ENCODE data around the gene TIMELESS.

Gene TIMELESS

GRCh38 chr12:56461235-56462159 lies 12.3 kb upstream of the TIMELESS start:
- no peak overlapping the region for H2AK5ac ChIP-seq (ENCODE audit: low read depth, low read length)
- DNase-seq (ENCODE audit: low spot score), result no peak
- no peaks in the 10 kb centered on the region for H3K9me3 ChIP-seq (replicated peaks in 1 of 2; ENCODE audit: control insufficient read depth in 2 of 2, insufficient read depth in 1 of 2, low read depth in 1 of 2, low read length in 2 of 2)
- no peaks in the 10 kb centered on the region for H3K27me3 ChIP-seq (ENCODE audit: control insufficient read depth in 3 of 3, insufficient read depth in 3 of 3, low read depth in 1 of 3, low read length in 3 of 3)
- peaks cover 11 to 15% of the 10 kb centered on the region in 2 donors for H3K4me1 ChIP-seq (ENCODE audit: control insufficient read depth in 2 of 2, insufficient read depth in 1 of 2, low read depth in 1 of 2, low read length in 2 of 2)
- H2BK12ac ChIP-seq (ENCODE audit: low read length), result no peak overlapping the region
- WGBS, 2 donors (ENCODE audit: extremely low coverage in 2 of 2, insufficient read length in 2 of 2, insufficient replicate concordance in 1 of 2), result no CpG with 5 or more reads among the region's 11 CpGs
- H3K4me2 ChIP-seq (ENCODE audit: insufficient read depth, low read length, poor library complexity, severe bottlenecking), result no peak overlapping the region
- H3K4me3 ChIP-seq (ENCODE audit: low read length in 2 of 2), result no peak overlapping the region
- H3K79me1 ChIP-seq (ENCODE audit: low read depth, low read length), result no peaks in the 10 kb centered on the region
- H4K91ac ChIP-seq (ENCODE audit: low read depth, low read length, poor library complexity), result no peak overlapping the region
- no peak overlapping the region for H2AFZ ChIP-seq (ENCODE audit: low read length)
- no peak overlapping the region for H3K23ac ChIP-seq (ENCODE audit: low read depth, low read length, poor library complexity)
- no peak overlapping the region for H4K8ac ChIP-seq (ENCODE audit: low read depth, low read length)
- H2BK15ac ChIP-seq (ENCODE audit: low read length), result no peak overlapping the region
- no peak overlapping the region for H2BK120ac ChIP-seq (ENCODE audit: low read depth, low read length)
- peak overlapping the region; percentile 70 for H3K18ac ChIP-seq (ENCODE audit: low read length)
- H2BK5ac ChIP-seq (ENCODE audit: low read length), result no peak overlapping the region
- no peak overlapping the region for H3K27ac ChIP-seq (replicated peaks; ENCODE audit: low read length)
- H3K9ac ChIP-seq (ENCODE audit: low read depth, low read length, poor library complexity), result no peak overlapping the region
- H3K36me3 ChIP-seq (replicated peaks in 1 of 2; ENCODE audit: control insufficient read depth in 2 of 2, insufficient read depth in 2 of 2, low read length in 2 of 2), result no peaks in the 10 kb centered on the region
- H3K4ac ChIP-seq (ENCODE audit: low read length), result no peak overlapping the region
- no peak overlapping the region for H3K14ac ChIP-seq (ENCODE audit: low read length)

- Histone ChIP-seq H3K4me2 (ENCODE audit: insufficient read depth, low read length, poor library complexity, severe bottlenecking) (no peak overlapping the region), H4K8ac (ENCODE audit: low read depth, low read length) (no peak overlapping the region), H3K79me1 (ENCODE audit: low read depth, low read length) (no peaks in the 10 kb centered on the region), H2BK15ac (ENCODE audit: low read length) (no peak overlapping the region), H2BK5ac (ENCODE audit: low read length) (no peak overlapping the region), H2AFZ (ENCODE audit: low read length) (no peak overlapping the region), H3K27me3 (ENCODE audit: control insufficient read depth in 3 of 3, insufficient read depth in 3 of 3, low read depth in 1 of 3, low read length in 3 of 3) (peaks cover 0 to 4% (median 0%) of the 10 kb centered on the region in 3 experiments), H3K36me3 (replicated peaks in 1 of 2; ENCODE audit: control insufficient read depth in 2 of 2, insufficient read depth in 2 of 2, low read length in 2 of 2) (no peaks in the 10 kb centered on the region), H3K4me3 (ENCODE audit: low read length in 2 of 2) (no peak overlapping the region), H2BK120ac (ENCODE audit: low read depth, low read length) (no peak overlapping the region), H3K4ac (ENCODE audit: low read length) (no peak overlapping the region), H3K4me1 (ENCODE audit: control insufficient read depth in 2 of 2, insufficient read depth in 1 of 2, low read depth in 1 of 2, low read length in 2 of 2) (peaks cover 6 to 16% of the 10 kb centered on the region in 2 donors), H2BK12ac (ENCODE audit: low read length) (no peak overlapping the region), H3K9me3 (replicated peaks in 1 of 2; ENCODE audit: control insufficient read depth in 2 of 2, insufficient read depth in 1 of 2, low read depth in 1 of 2, low read length in 2 of 2) (no peaks in the 10 kb centered on the region), H3K23ac (ENCODE audit: low read depth, low read length, poor library complexity) (no peak overlapping the region), H2AK5ac (ENCODE audit: low read depth, low read length) (no peak overlapping the region), H4K91ac (ENCODE audit: low read depth, low read length, poor library complexity) (no peak overlapping the region), H3K14ac (ENCODE audit: low read length) (no peak overlapping the region), H3K9ac (ENCODE audit: low read depth, low read length, poor library complexity) (no peak overlapping the region), H3K27ac (replicated peaks; ENCODE audit: low read length) (no peak overlapping the region), H3K18ac (ENCODE audit: low read length) (no peak overlapping the region)
- no peak for DNase-seq (ENCODE audit: low spot score)
- whole genome bisulfite sequencing, 2 donors (ENCODE audit: extremely low coverage in 2 of 2, insufficient read length in 2 of 2, insufficient replicate concordance in 1 of 2), result no CpG with 5 or more reads among the region's 4 CpGs
These were observed 8.6 kb upstream of the TIMELESS start for GRCh38 chr12:56457817-56458216.

- Histone ChIP-seq H3K9ac (ENCODE audit: low read depth, low read length, poor library complexity) (no peak within 1 kb of the TSS), H3K79me1 (ENCODE audit: low read depth, low read length) (no peaks in the 10 kb centered on the region), H2AFZ (ENCODE audit: low read length) (peak within 1 kb of the TSS; percentile 36), H2BK15ac (ENCODE audit: low read length) (peak within 1 kb of the TSS; percentile 40), H3K23ac (ENCODE audit: low read depth, low read length, poor library complexity) (no peak within 1 kb of the TSS), H3K14ac (ENCODE audit: low read length) (peak within 1 kb of the TSS; percentile 26), H3K4me2 (ENCODE audit: insufficient read depth, low read length, poor library complexity, severe bottlenecking) (no peak within 1 kb of the TSS), H3K4me1 (ENCODE audit: control insufficient read depth in 2 of 2, insufficient read depth in 1 of 2, low read depth in 1 of 2, low read length in 2 of 2) (peaks cover 0 to 18% of the 10 kb centered on the region in 2 donors), H3K18ac (ENCODE audit: low read length) (peak within 1 kb of the TSS; percentile 35), H4K8ac (ENCODE audit: low read depth, low read length) (no peak within 1 kb of the TSS), H3K36me3 (replicated peaks in 1 of 2; ENCODE audit: control insufficient read depth in 2 of 2, insufficient read depth in 2 of 2, low read length in 2 of 2) (no peaks in the 10 kb centered on the region), H3K9me3 (replicated peaks in 1 of 2; ENCODE audit: control insufficient read depth in 2 of 2, insufficient read depth in 1 of 2, low read depth in 1 of 2, low read length in 2 of 2) (no peaks in the 10 kb centered on the region), H4K91ac (ENCODE audit: low read depth, low read length, poor library complexity) (peak within 1 kb of the TSS; percentile 34), H2BK5ac (ENCODE audit: low read length) (peak within 1 kb of the TSS; percentile 59), H3K27me3 (ENCODE audit: control insufficient read depth in 3 of 3, insufficient read depth in 3 of 3, low read depth in 1 of 3, low read length in 3 of 3) (peaks cover 0 to 4% (median 0%) of the 10 kb centered on the region in 3 experiments), H2BK12ac (ENCODE audit: low read length) (peak within 1 kb of the TSS; percentile 36), H2BK120ac (ENCODE audit: low read depth, low read length) (peak within 1 kb of the TSS; percentile 24), H3K4ac (ENCODE audit: low read length) (no peak within 1 kb of the TSS), H3K4me3 (ENCODE audit: low read length in 2 of 2) (no peak within 1 kb of the TSS), H3K27ac (replicated peaks; ENCODE audit: low read length) (no peak within 1 kb of the TSS), H2AK5ac (ENCODE audit: low read depth, low read length) (peak within 1 kb of the TSS; percentile 10)
- WGBS, 2 donors (ENCODE audit: extremely low coverage in 2 of 2, insufficient read length in 2 of 2, insufficient replicate concordance in 1 of 2), result no CpG with 5 or more reads among the region's 5 CpGs
- DNase-seq (ENCODE audit: low spot score), result no peak
These were observed 5.3 kb upstream of the TIMELESS start, which contains the start of gene MIP for GRCh38 chr12:56454557-56454956. TSS of gene MIP (minus strand) at chr12:56454657. CDS start at chr12:56454613, 44 bp downstream.

GRCh38 chr12:56451147-56451546 lies 1.9 kb upstream of the TIMELESS start:
- H3K4me2 ChIP-seq (ENCODE audit: insufficient read depth, low read length, poor library complexity, severe bottlenecking), result no peak overlapping the region
- H2BK5ac ChIP-seq (ENCODE audit: low read length), result no peak overlapping the region
- H2BK12ac ChIP-seq (ENCODE audit: low read length), result no peak overlapping the region
- no peak overlapping the region for H2BK120ac ChIP-seq (ENCODE audit: low read depth, low read length)
- H4K91ac ChIP-seq (ENCODE audit: low read depth, low read length, poor library complexity), result no peak overlapping the region
- H2AK5ac ChIP-seq (ENCODE audit: low read depth, low read length), result no peak overlapping the region
- no peak overlapping the region for H3K23ac ChIP-seq (ENCODE audit: low read depth, low read length, poor library complexity)
- no peak overlapping the region for H4K8ac ChIP-seq (ENCODE audit: low read depth, low read length)
- H3K4me3 ChIP-seq (ENCODE audit: low read length in 2 of 2), result no peak overlapping the region
- H3K18ac ChIP-seq (ENCODE audit: low read length), result no peak overlapping the region
- no peak overlapping the region for H3K9ac ChIP-seq (ENCODE audit: low read depth, low read length, poor library complexity)
- peaks cover 0 to 9% of the 10 kb centered on the region in 2 donors for H3K9me3 ChIP-seq (replicated peaks in 1 of 2; ENCODE audit: control insufficient read depth in 2 of 2, insufficient read depth in 1 of 2, low read depth in 1 of 2, low read length in 2 of 2)
- no peak for DNase-seq (ENCODE audit: low spot score)
- no peak overlapping the region for H3K4ac ChIP-seq (ENCODE audit: low read length)
- no peak overlapping the region for H2BK15ac ChIP-seq (ENCODE audit: low read length)
- H3K14ac ChIP-seq (ENCODE audit: low read length), result no peak overlapping the region
- peaks cover 0 to 14% of the 10 kb centered on the region in 2 donors for H3K36me3 ChIP-seq (replicated peaks in 1 of 2; ENCODE audit: control insufficient read depth in 2 of 2, insufficient read depth in 2 of 2, low read length in 2 of 2)
- no CpG with 5 or more reads among the region's 5 CpGs for WGBS, 2 donors (ENCODE audit: extremely low coverage in 2 of 2, insufficient read length in 2 of 2, insufficient replicate concordance in 1 of 2)
- H3K4me1 ChIP-seq (ENCODE audit: control insufficient read depth in 2 of 2, insufficient read depth in 1 of 2, low read depth in 1 of 2, low read length in 2 of 2), result peaks cover 0 to 18% of the 10 kb centered on the region in 2 donors
- H3K27ac ChIP-seq (replicated peaks; ENCODE audit: low read length), result no peak overlapping the region
- peaks cover 0 to 4% (median 0%) of the 10 kb centered on the region in 3 experiments for H3K27me3 ChIP-seq (ENCODE audit: control insufficient read depth in 3 of 3, insufficient read depth in 3 of 3, low read depth in 1 of 3, low read length in 3 of 3)
- peak overlapping the region; percentile 1 for H2AFZ ChIP-seq (ENCODE audit: low read length)
- no peaks in the 10 kb centered on the region for H3K79me1 ChIP-seq (ENCODE audit: low read depth, low read length)

All from neuronal stem cell (in vitro differentiated cells).